ENCODE measurements around the gene KRTAP4-11.
"Not testable (repeated sequence)": the region's sequence is repeated elsewhere in the genome, so short reads cannot be mapped to it uniquely, and the experiment has no call there.

Gene KRTAP4-11

GRCh38 chr17:41121742-41122141 is 3.6 kb upstream of the KRTAP4-11 start:
- TF ChIP-seq CTCF (IDR thresholded peaks at IDR 0.05; ENCODE audit: insufficient read depth, low read length, poor library complexity, severe bottlenecking): no peak
- TF ChIP-seq EZH2phosphoT487 (conservative IDR thresholded peaks at IDR 0.05; ENCODE audit: low read length): no peak
- H3K27me3 ChIP-seq (ENCODE audit: low read length): no peaks in the 10 kb centered on the region
- no peaks in the 10 kb centered on the region for H3K9me2 ChIP-seq (replicated peaks; ENCODE audit: insufficient read depth, low read length)
- no peaks in the 10 kb centered on the region for H3F3A ChIP-seq (ENCODE audit: insufficient read depth)
- H3K79me2 ChIP-seq (ENCODE audit: insufficient read depth, low read length): no peaks in the 10 kb centered on the region
- H3K9me3 ChIP-seq (ENCODE audit: insufficient read depth, low read length): 0 out of 2 replicates have a peak, but pooled peaks cover 6% of the 10 kb centered on the region
- no peak overlapping the region for H3K9ac ChIP-seq (ENCODE audit: low read length)
- H3K27ac ChIP-seq (ENCODE audit: low read depth, low read length): no peak overlapping the region
- no peak overlapping the region for H3K4me3 ChIP-seq (ENCODE audit: insufficient read depth, low read length, poor library complexity, severe bottlenecking)
- no peaks in the 10 kb centered on the region for H4K20me1 ChIP-seq (ENCODE audit: low read depth, low read length)
- H3K4me2 ChIP-seq (ENCODE audit: low read depth, low read length, poor library complexity, severe bottlenecking): no peak overlapping the region
- no peaks in the 10 kb centered on the region for H3K36me3 ChIP-seq (ENCODE audit: low read length)
- H2AFZ ChIP-seq (ENCODE audit: low read depth, low read length, severe bottlenecking): no peak overlapping the region

- not testable (repeated sequence) for H3K9me3 ChIP-seq (ENCODE audit: insufficient read depth, low read length); H3K9me2 ChIP-seq (replicated peaks; ENCODE audit: insufficient read depth, low read length); H3K79me2 ChIP-seq (ENCODE audit: insufficient read depth, low read length); H3K4me3 ChIP-seq (ENCODE audit: insufficient read depth, low read length, poor library complexity, severe bottlenecking); H3K27me3 ChIP-seq (ENCODE audit: low read length); H3K9ac ChIP-seq (ENCODE audit: low read length); H3K4me2 ChIP-seq (ENCODE audit: low read depth, low read length, poor library complexity, severe bottlenecking); H4K20me1 ChIP-seq (ENCODE audit: low read depth, low read length); H2AFZ ChIP-seq (ENCODE audit: low read depth, low read length, severe bottlenecking); H3K36me3 ChIP-seq (ENCODE audit: low read length); H3F3A ChIP-seq (ENCODE audit: insufficient read depth); H3K27ac ChIP-seq (ENCODE audit: low read depth, low read length)
These were observed 1.8 kb upstream of the KRTAP4-11 start for GRCh38 chr17:41119696-41120690.

GRCh38 chr17:41118721-41119120 is 548 bp upstream of the KRTAP4-11 start:
- Histone ChIP-seq H3K9me2 (replicated peaks; ENCODE audit: insufficient read depth, low read length) (no peaks in the 10 kb centered on the region), H3K27me3 (ENCODE audit: low read length) (no peaks in the 10 kb centered on the region), H4K20me1 (ENCODE audit: low read depth, low read length) (no peaks in the 10 kb centered on the region), H2AFZ (ENCODE audit: low read depth, low read length, severe bottlenecking) (no peak overlapping the region), H3K4me2 (ENCODE audit: low read depth, low read length, poor library complexity, severe bottlenecking) (no peak overlapping the region), H3K36me3 (ENCODE audit: low read length) (no peaks in the 10 kb centered on the region), H3K9me3 (ENCODE audit: insufficient read depth, low read length) (0 out of 2 replicates have a peak, but pooled peaks cover 6% of the 10 kb centered on the region), H3K27ac (ENCODE audit: low read depth, low read length) (no peak overlapping the region), H3F3A (ENCODE audit: insufficient read depth) (no peaks in the 10 kb centered on the region), H3K9ac (ENCODE audit: low read length) (no peak overlapping the region), H3K4me3 (ENCODE audit: insufficient read depth, low read length, poor library complexity, severe bottlenecking) (no peak overlapping the region), H3K79me2 (ENCODE audit: insufficient read depth, low read length) (no peaks in the 10 kb centered on the region)
- TF ChIP-seq EZH2phosphoT487 (conservative IDR thresholded peaks at IDR 0.05; ENCODE audit: low read length) (no peak), CTCF (IDR thresholded peaks at IDR 0.05; ENCODE audit: insufficient read depth, low read length, poor library complexity, severe bottlenecking) (no peak)

- Histone ChIP-seq H3K36me3 (ENCODE audit: low read length) (no peaks in the 10 kb centered on the region), H3K9ac (ENCODE audit: low read length) (no peak overlapping the region), H3K9me3 (ENCODE audit: insufficient read depth, low read length) (peaks cover 3% of the 10 kb centered on the region; the same call in 1 of the 2 replicates), H3K27me3 (ENCODE audit: low read length) (no peaks in the 10 kb centered on the region), H3K27ac (ENCODE audit: low read depth, low read length) (no peak overlapping the region), H3K4me3 (ENCODE audit: insufficient read depth, low read length, poor library complexity, severe bottlenecking) (no peak overlapping the region), H3F3A (ENCODE audit: insufficient read depth) (no peaks in the 10 kb centered on the region), H3K4me2 (ENCODE audit: low read depth, low read length, poor library complexity, severe bottlenecking) (no peak overlapping the region), H4K20me1 (ENCODE audit: low read depth, low read length) (no peaks in the 10 kb centered on the region), H3K9me2 (replicated peaks; ENCODE audit: insufficient read depth, low read length) (no peaks in the 10 kb centered on the region), H3K79me2 (ENCODE audit: insufficient read depth, low read length) (no peaks in the 10 kb centered on the region), H2AFZ (ENCODE audit: low read depth, low read length, severe bottlenecking) (no peak overlapping the region)
- TF ChIP-seq CTCF (IDR thresholded peaks at IDR 0.05; ENCODE audit: insufficient read depth, low read length, poor library complexity, severe bottlenecking): no peak
These were observed 1.9 kb downstream of the KRTAP4-11 start for GRCh38 chr17:41116297-41116696.

All from SU-DHL-6 (cell line).